PC-9 (cell line): Measurements from ENCODE around the gene CIART. TPM values are rescaled to one million over a fixed set of nuclear protein-coding genes. Genes with fewer than 3 reads are reported as not detected.
"Not testable (repeated sequence)": the region's sequence is repeated elsewhere in the genome, so short reads cannot be mapped to it uniquely, and the experiment has no call there.

Experiments used
- BruUV-seq: library from RNA; stranded (reverse); fragments of 400-500 nt; replicated peaks from 2 replicates; lab custom pipeline; 2021; lab: Mats Ljungman, UMichigan
- CTCF ChIA-PET: fragments of 300-600 bp; sonication (Branson Sonifier 250); formaldehyde crosslinking; loops from one replicate; lab custom pipeline; 2022; ENCODE audit warnings: antibody characterized with exemption; lab: Charles Lee
- POLR2A ChIA-PET: fragments of 300-600 bp; sonication (Branson Sonifier 250); formaldehyde crosslinking; loops from one replicate; lab custom pipeline; 2022; ENCODE audit warnings: antibody characterized with exemption; ENCODE audit not compliant: unreplicated experiment; lab: Charles Lee
- DNase-seq, 2 experiments: peaks; one replicate each; pipeline versions ENCODE4 v3.0.0 to v3.0.0-alpha.2; 2015 to 2022; ENCODE audit warnings: mixed read lengths in 1 of 2
- H2AFZ ChIP-seq: fragments of 200-600 bp; sonication (generic); 2 replicates; pipeline ENCODE4 v1.8.1; 2017; ENCODE audit warnings: antibody characterized with exemption
- H3F3A ChIP-seq: fragments of 200-600 bp; sonication (generic); 2 replicates; pipeline ENCODE4 v1.8.1; 2017; ENCODE audit warnings: antibody characterized with exemption, mild to moderate bottlenecking, low read depth; ENCODE audit not compliant: insufficient read depth
- H3K27ac ChIP-seq: fragments of 200-600 bp; sonication (generic); 2 replicates; pipeline ENCODE4 v1.6.1; 2016; ENCODE audit warnings: mixed run types
- H3K27me3 ChIP-seq: fragments of 200-600 bp; sonication (generic); 2 replicates; pipeline ENCODE4 v1.6.1; 2016; ENCODE audit warnings: low read depth, mixed run types; ENCODE audit not compliant: insufficient read depth
- H3K36me3 ChIP-seq: fragments of 200-600 bp; sonication (generic); 2 replicates; pipeline ENCODE4 v1.6.1; 2016; ENCODE audit warnings: low read depth, mixed run types
- H3K4me1 ChIP-seq: fragments of 200-600 bp; sonication (generic); replicated peaks from 2 replicates; pipeline ENCODE4 v1.6.1; 2016; ENCODE audit warnings: mixed run types; ENCODE audit not compliant: insufficient read depth
- H3K4me2 ChIP-seq: fragments of 200-600 bp; sonication (generic); 2 replicates; pipeline ENCODE4 v1.6.1; 2017; ENCODE audit warnings: mixed run types
- H3K4me3 ChIP-seq: fragments of 200-600 bp; sonication (generic); 2 replicates; pipeline ENCODE4 v1.6.1; 2016; ENCODE audit warnings: mixed run types
- H3K79me2 ChIP-seq: fragments of 200-600 bp; sonication (generic); 2 replicates; pipeline ENCODE4 v1.6.1; 2017; ENCODE audit warnings: low read depth, mixed run types
- H3K9me2 ChIP-seq: fragments of 200-600 bp; sonication (generic); 2 replicates; pipeline ENCODE4 v1.8.1; 2017; ENCODE audit warnings: mild to moderate bottlenecking; ENCODE audit not compliant: insufficient read depth
- H3K9me3 ChIP-seq: fragments of 200-600 bp; sonication (generic); 2 replicates; pipeline ENCODE4 v1.8.1; 2016; ENCODE audit warnings: low read depth; ENCODE audit not compliant: insufficient read depth
- H4K20me1 ChIP-seq: fragments of 200-600 bp; sonication (generic); 2 replicates; pipeline ENCODE4 v1.8.1; 2017; ENCODE audit not compliant: insufficient read depth
- EZH2 ChIP-seq: fragments of 200-600 bp; sonication (generic); IDR thresholded peaks from 2 replicates; pipeline ENCODE4 v1.8.0; 2017; ENCODE audit warnings: antibody characterized with exemption, low read depth
- intact Hi-C: fragments of 100-400 bp; cut with micrococcal nuclease; formaldehyde crosslinking; loops from one replicate; pipeline ENCODE4 v1.10.0; 2022; ENCODE audit not compliant: unreplicated experiment
- total RNA-seq: library from RNA; stranded (reverse); gene quantifications from 2 replicates; pipeline ENCODE4 v1.2.3, GENCODE V29; 2021
- TF ChIP-seq, protein P1 (sequence below): fragments of 200-600 bp; sonication (generic); conservative IDR thresholded peaks from 2 replicates; pipeline ENCODE4 v1.6.1; 2017; ENCODE audit warnings: mixed run types, antibody characterized with exemption, mild to moderate bottlenecking, moderate library complexity

Gene CIART
- total RNA-seq, 1 experiment from 2014 or later: 16.6 TPM

- peak within 1 kb of the TSS; percentile 87 for H2AFZ ChIP-seq
Measured at GRCh38 chr1:150235852-150236613, 46.3 kb upstream of the CIART start, which contains the start of gene ANP32E. ANP32E (minus strand) TSS chr1:150236112; CDS start chr1:150235786, 326 bp downstream.

GRCh38 chr1:150236614-150237100 lies 45.7 kb upstream of the CIART start:
- Histone ChIP-seq H3K27me3 (no peaks in the 10 kb centered on the region), H3K4me2 (peak overlapping the region; percentile 87), H3K4me1 (peaks cover 25% of the 10 kb centered on the region), H3F3A (peaks cover 30% of the 10 kb centered on the region), H3K9me2 (no peaks in the 10 kb centered on the region), H2AFZ (peak overlapping the region; percentile 87), H3K9me3 (no peaks in the 10 kb centered on the region), H3K79me2 (peaks cover 40% of the 10 kb centered on the region), H3K36me3 (no peaks in the 10 kb centered on the region), H4K20me1 (no peaks in the 10 kb centered on the region; the same call in 1 of the 2 replicates), H3K27ac (peak overlapping the region; percentile 48), H3K4me3 (peak overlapping the region; percentile 92)
- no TSS peak for BruUV-seq
- no peak for DNase-seq
- ChIA-PET CTCF (no interaction called here), POLR2A (interaction anchor here (0.6 to 0.7 kb wide), 2 partner anchors 173 to 366 kb away, joined by 5 read pairs; no protein-coding TSS in a partner anchor)
- TF ChIP-seq EZH2: no peak
- TF ChIP-seq, protein P1, sequence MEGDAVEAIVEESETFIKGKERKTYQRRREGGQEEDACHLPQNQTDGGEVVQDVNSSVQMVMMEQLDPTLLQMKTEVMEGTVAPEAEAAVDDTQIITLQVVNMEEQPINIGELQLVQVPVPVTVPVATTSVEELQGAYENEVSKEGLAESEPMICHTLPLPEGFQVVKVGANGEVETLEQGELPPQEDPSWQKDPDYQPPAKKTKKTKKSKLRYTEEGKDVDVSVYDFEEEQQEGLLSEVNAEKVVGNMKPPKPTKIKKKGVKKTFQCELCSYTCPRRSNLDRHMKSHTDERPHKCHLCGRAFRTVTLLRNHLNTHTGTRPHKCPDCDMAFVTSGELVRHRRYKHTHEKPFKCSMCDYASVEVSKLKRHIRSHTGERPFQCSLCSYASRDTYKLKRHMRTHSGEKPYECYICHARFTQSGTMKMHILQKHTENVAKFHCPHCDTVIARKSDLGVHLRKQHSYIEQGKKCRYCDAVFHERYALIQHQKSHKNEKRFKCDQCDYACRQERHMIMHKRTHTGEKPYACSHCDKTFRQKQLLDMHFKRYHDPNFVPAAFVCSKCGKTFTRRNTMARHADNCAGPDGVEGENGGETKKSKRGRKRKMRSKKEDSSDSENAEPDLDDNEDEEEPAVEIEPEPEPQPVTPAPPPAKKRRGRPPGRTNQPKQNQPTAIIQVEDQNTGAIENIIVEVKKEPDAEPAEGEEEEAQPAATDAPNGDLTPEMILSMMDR: no peak; the same call in 1 of the 2 replicates
- intact Hi-C loops: no loop called here

More at GRCh38 chr1:150235852-150236613, 46.3 kb upstream of the CIART start, which contains the start of gene ANP32E:
- Histone ChIP-seq H3K4me2 (peak within 1 kb of the TSS; percentile 87), H3K27ac (peak within 1 kb of the TSS; percentile 82), H3F3A (peaks cover 30% of the 10 kb centered on the region), H3K27me3 (no peaks in the 10 kb centered on the region), H3K4me1 (peaks cover 25% of the 10 kb centered on the region), H3K4me3 (peak within 1 kb of the TSS; percentile 92), H4K20me1 (no peaks in the 10 kb centered on the region; the same call in 1 of the 2 replicates), H3K79me2 (peaks cover 46% of the 10 kb centered on the region), H3K36me3 (no peaks in the 10 kb centered on the region), H3K9me2 (no peaks in the 10 kb centered on the region), H3K9me3 (no peaks in the 10 kb centered on the region)
- intact Hi-C loops: no loop called here
- ChIA-PET POLR2A (interaction anchor here (0.6 to 0.7 kb wide), 2 partner anchors 173 to 367 kb away, joined by 5 read pairs; no protein-coding TSS in a partner anchor), CTCF (no interaction called here)
- no TSS peak for BruUV-seq
- TF ChIP-seq, protein P1: no peak
- no peak for TF ChIP-seq EZH2
- DNase-seq: peak; percentile 93 to 99

DNA sequence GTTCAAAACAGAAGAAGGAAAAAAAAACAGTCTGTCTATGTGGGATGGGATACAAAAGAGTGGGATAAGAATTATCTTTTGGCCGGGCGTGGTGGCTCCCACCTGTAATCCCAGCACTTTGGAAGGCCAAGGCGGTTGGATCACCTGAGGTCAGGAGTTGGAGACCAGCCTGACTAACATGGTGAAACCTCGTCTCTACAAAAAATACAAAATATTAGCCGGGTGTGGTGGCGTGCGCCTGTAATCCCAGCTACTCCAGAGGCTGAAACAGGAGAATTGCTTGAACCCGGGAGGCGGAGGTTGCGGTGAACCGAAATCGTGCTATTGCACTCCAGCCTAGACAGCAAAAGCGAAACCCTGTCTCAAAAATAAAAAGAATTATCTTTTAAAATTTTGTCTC lies 45.2 kb upstream of the CIART start:
- POLR2A ChIA-PET, H4K20me1 ChIP-seq, H3K27me3 ChIP-seq, DNase-seq, BruUV-seq, H3K27ac ChIP-seq, H2AFZ ChIP-seq, H3K9me3 ChIP-seq, H3K9me2 ChIP-seq, intact Hi-C loops, CTCF ChIA-PET, H3K36me3 ChIP-seq: not testable (repeated sequence)
- peaks cover 30% of the 10 kb centered on the region for H3F3A ChIP-seq
- peaks cover 25% of the 10 kb centered on the region for H3K4me1 ChIP-seq
- peak overlapping the region; percentile 92; the same call in 1 of the 2 replicates for H3K4me3 ChIP-seq
- H3K4me2 ChIP-seq: peak overlapping the region; percentile 87
- H3K79me2 ChIP-seq: peaks cover 37% of the 10 kb centered on the region
